B cell (primary cell): ENCODE results near the gene BBS5. TPM values are rescaled to one million over a fixed set of nuclear protein-coding genes. Genes with fewer than 3 reads are reported as not detected.

Source experiments
- ATAC-seq: fragments of 200-7000 bp; cut with Tn5 transposase; one replicate; pipeline ENCODE4 v1.10.0; 2021; ENCODE audit warnings: low read depth, mild to moderate bottlenecking, moderate number of reproducible peaks, moderate library complexity
- CTCF ChIA-PET: fragments of 350-600 bp; sonication (Branson Sonifier 250); formaldehyde crosslinking; loops from one replicate; lab custom pipeline; 2021; ENCODE audit warnings: antibody characterized with exemption, inconsistent platforms; lab: Charles Lee
- POLR2A ChIA-PET: fragments of 350-600 bp; sonication (Branson Sonifier 250); formaldehyde crosslinking; loops from one replicate; lab custom pipeline; 2021; ENCODE audit warnings: antibody characterized with exemption; lab: Charles Lee
- DNase-seq: peaks from one replicate; pipeline ENCODE4 v3.0.0; 2013
- H2AFZ ChIP-seq: 2 replicates; pipeline ENCODE4 v1.6.1; 2012; ENCODE audit warnings: mild to moderate bottlenecking, low read depth, low read length; ENCODE audit not compliant: insufficient read depth, poor library complexity, severe bottlenecking
- H3K27ac ChIP-seq, 2 donors: 1 replicate in 1 of 2; 2 replicates in 1 of 2; pipeline ENCODE4 v1.5.1; 2012 to 2013; ENCODE audit warnings: low read length in 2 of 2, mild to moderate bottlenecking in 2 of 2, moderate library complexity in 1 of 2
- H3K27me3 ChIP-seq, 4 experiments: fragments of 200-600 bp in 1 of 4; sonication (generic) in 1 of 4; replicated peaks in 1 of 4; 1 replicate in 2 of 4; 2 replicates in 2 of 4; pipeline versions ENCODE4 v1.6.1 to v1.7.0; 2013 to 2016; ENCODE audit warnings: low read length in 3 of 4, mild to moderate bottlenecking in 2 of 4, mixed read lengths in 1 of 4, moderate library complexity in 1 of 4; ENCODE audit not compliant: insufficient read depth in 4 of 4, control insufficient read depth in 3 of 4; ENCODE audit errors: control extremely low read depth in 1 of 4
- H3K36me3 ChIP-seq, 2 experiments: replicated peaks in 1 of 2; 1 replicate in 1 of 2; 2 replicates in 1 of 2; pipeline versions ENCODE4 v1.6.1 to v1.7.1; 2013; ENCODE audit warnings: low read length in 1 of 2; ENCODE audit not compliant: insufficient read depth in 2 of 2, control insufficient read depth in 1 of 2; ENCODE audit errors: control extremely low read depth in 1 of 2, extremely low read depth in 1 of 2
- H3K4me1 ChIP-seq, 2 donors: fragments of 200-600 bp in 1 of 2; sonication (generic) in 1 of 2; 1 replicate in 1 of 2; 2 replicates in 1 of 2; pipeline versions ENCODE4 v1.5.1 to v1.6.1; 2013 to 2017; ENCODE audit warnings: low read length in 2 of 2; ENCODE audit not compliant: control insufficient read depth in 2 of 2, insufficient read depth in 2 of 2
- H3K4me2 ChIP-seq: replicated peaks from 2 replicates; pipeline ENCODE3; 2012; ENCODE audit warnings: mild to moderate bottlenecking, low read depth, low read length; ENCODE audit not compliant: poor library complexity, severe bottlenecking
- H3K4me3 ChIP-seq, 5 experiments: fragments of 200-600 bp in 1 of 5; sonication (generic) in 1 of 5; 1 replicate in 3 of 5; 2 replicates in 2 of 5; pipeline versions ENCODE4 v1.5.1 to v1.7.0; 2011 to 2016; ENCODE audit warnings: low read length in 4 of 5, mild to moderate bottlenecking in 4 of 5, low read depth in 2 of 5, control low read depth in 1 of 5, moderate library complexity in 1 of 5; ENCODE audit not compliant: insufficient read depth in 1 of 5; ENCODE audit errors: control extremely low read depth in 1 of 5, extremely low read depth in 1 of 5
- H3K79me2 ChIP-seq: fragments of 200-600 bp; sonication (generic); one replicate; pipeline ENCODE4 v1.6.0; 2016; ENCODE audit warnings: low read length; ENCODE audit not compliant: control insufficient read depth, insufficient read depth
- H3K9ac ChIP-seq: fragments of 200-600 bp; sonication (generic); 2 replicates; pipeline ENCODE4 v1.6.1; 2017; ENCODE audit warnings: mild to moderate bottlenecking, low read length, moderate library complexity
- H3K9me3 ChIP-seq, 3 donors: one replicate each; pipeline versions ENCODE4 v1.6.1 to v1.7.1; 2013; ENCODE audit warnings: low read length in 2 of 3; ENCODE audit not compliant: control insufficient read depth in 2 of 3, insufficient read depth in 1 of 3; ENCODE audit errors: control extremely low read depth in 1 of 3
- H4K20me1 ChIP-seq: 2 replicates; pipeline ENCODE4 v1.6.0; 2012; ENCODE audit warnings: mild to moderate bottlenecking, low read length; ENCODE audit not compliant: insufficient read depth, control insufficient read depth, poor library complexity, severe bottlenecking
- H3K27ac Mint-ChIP-seq: one replicate; pipeline ENCODE4 v1.8.0; 2021; ENCODE audit warnings: mixed read lengths
- H3K27me3 Mint-ChIP-seq: one replicate; pipeline ENCODE4 v1.8.0; 2021; ENCODE audit warnings: mixed read lengths
- H3K4me1 Mint-ChIP-seq: one replicate; pipeline ENCODE4 v1.8.0; 2021; ENCODE audit warnings: mixed read lengths
- H3K4me3 Mint-ChIP-seq: one replicate; pipeline ENCODE4 v1.8.0; 2021; ENCODE audit warnings: mixed read lengths
- H3K9me3 Mint-ChIP-seq: one replicate; pipeline ENCODE4 v1.8.0; 2022; ENCODE audit warnings: mixed read lengths; ENCODE audit not compliant: insufficient read depth
- CTCF ChIP-seq: fragments of 200-600 bp; IDR thresholded peaks from one replicate; pipeline ENCODE4 v1.8.0; 2022; ENCODE audit warnings: antibody characterized with exemption, mild to moderate bottlenecking
- EZH2 ChIP-seq: IDR thresholded peaks from 2 replicates; pipeline ENCODE4 v1.6.1; 2012; ENCODE audit warnings: borderline replicate concordance, low read depth, mild to moderate bottlenecking, moderate library complexity, low read length; ENCODE audit not compliant: insufficient read depth, poor library complexity, severe bottlenecking
- WGBS: methylation state at CpG from one replicate; pipeline ENCODE4 v1.1.5; 2013; ENCODE audit warnings: missing lambda C conversion rate; ENCODE audit not compliant: insufficient coverage; 5-methylcytosine and 5-hydroxymethylcytosine counted together
- intact Hi-C: fragments of 100-400 bp; cut with micrococcal nuclease; formaldehyde crosslinking; loops from one replicate; pipeline ENCODE4 v1.10.0; 2022
- polyA plus RNA-seq: library from polyadenylated mRNA; depleted of rRNA; stranded (reverse); fragments of >200 nt; gene quantifications from 2 replicates; pipeline ENCODE4 v1.2.3, GENCODE V29; 2012
- total RNA-seq, 2 donors: library from RNA; stranded (reverse); fragments of 120-200 nt in 1 of 2; gene quantifications; 1 replicate in 1 of 2; 2 replicates in 1 of 2; pipeline versions ENCODE4 v1.2.3 to v1.2.4, GENCODE V29; 2013 to 2022

Gene BBS5
- total and polyA plus RNA-seq, 2 donors (not counting 1 experiment from before 2014, with no cell fraction given): 0.76 to 2.1 TPM

DNA sequence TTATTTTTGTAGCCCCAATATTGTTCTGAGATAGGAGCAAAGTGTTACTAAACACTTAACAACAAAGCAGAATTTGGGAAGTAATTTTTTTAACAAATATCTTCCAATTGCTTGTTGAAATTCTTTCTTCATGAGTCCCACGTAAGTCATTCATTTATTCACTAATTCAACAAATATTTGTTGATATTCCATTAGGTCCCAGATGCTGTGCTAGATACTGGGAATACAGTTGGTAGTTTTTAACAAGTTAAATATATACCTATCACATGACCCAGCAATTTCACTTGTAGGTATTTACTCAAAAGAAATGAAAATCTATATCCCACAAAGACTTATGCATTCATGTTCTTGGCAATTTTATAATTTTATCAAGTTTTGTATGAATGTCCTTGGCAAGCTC is 7.0 kb upstream of the BBS5 start:
- TF ChIP-seq EZH2 (no peak), CTCF (no peak)
- DNase-seq (no peak), ATAC-seq (no peak)
- Mint-ChIP-seq H3K27ac (no peak overlapping the region), H3K4me1 (no peaks in the 10 kb centered on the region), H3K4me3 (no peak overlapping the region), H3K9me3 (no peaks in the 10 kb centered on the region), H3K27me3 (no peaks in the 10 kb centered on the region)
- ChIA-PET POLR2A (no interaction called here), CTCF (no interaction called here)
- intact Hi-C loops: no loop called here
- Histone ChIP-seq H3K36me3 (no peaks in the 10 kb centered on the region), H3K79me2 (no peaks in the 10 kb centered on the region), H3K4me2 (no peak overlapping the region), H3K9me3 (no peaks in the 10 kb centered on the region), H3K27ac (no peak overlapping the region), H3K4me1 (no peaks in the 10 kb centered on the region), H3K4me3 (no peak overlapping the region), H3K27me3 (no peaks in the 10 kb centered on the region), H3K9ac (no peak overlapping the region), H2AFZ (no peak overlapping the region), H4K20me1 (no peaks in the 10 kb centered on the region)
- no CpG with 5 or more reads among the region's 1 CpG for WGBS

DNA sequence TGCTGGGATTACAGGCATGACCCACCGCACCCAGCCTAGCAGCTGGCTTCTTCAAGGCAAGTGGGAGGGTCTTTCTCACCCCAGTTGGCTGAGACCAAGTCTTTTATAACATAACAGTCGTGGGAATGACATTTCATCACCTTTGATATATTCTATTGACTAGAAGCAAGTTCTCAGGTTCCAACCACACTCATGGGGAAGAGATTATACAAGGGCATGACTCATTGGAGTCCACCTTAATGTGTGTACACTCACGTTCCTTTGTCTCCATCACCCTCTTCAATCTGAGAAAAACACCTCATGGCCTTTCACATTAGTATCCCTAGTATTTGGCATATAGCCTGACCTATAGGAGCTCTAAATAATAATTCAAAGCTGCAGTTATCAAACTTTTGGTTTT is 2.8 kb upstream of the BBS5 start:
- intact Hi-C loops: no loop called here
- peaks cover 4% of the 10 kb centered on the region for H3K27me3 Mint-ChIP-seq
- Histone ChIP-seq H3K36me3 (no peaks in the 10 kb centered on the region), H3K4me2 (no peak overlapping the region), H3K79me2 (no peaks in the 10 kb centered on the region), H3K27ac (no peak overlapping the region), H3K9ac (no peak overlapping the region), H3K27me3 (peaks cover 0 to 8% (median 0%) of the 10 kb centered on the region in 4 experiments), H2AFZ (no peak overlapping the region), H3K4me3 (no peak overlapping the region), H4K20me1 (no peaks in the 10 kb centered on the region), H3K4me1 (peaks cover 8 to 13% of the 10 kb centered on the region in 2 donors), H3K9me3 (no peaks in the 10 kb centered on the region)
- ChIA-PET CTCF (no interaction called here), POLR2A (no interaction called here)
- no peak overlapping the region for H3K4me3 Mint-ChIP-seq
- DNase-seq: no peak
- no peak overlapping the region for H3K27ac Mint-ChIP-seq
- no peak for ATAC-seq
- TF ChIP-seq EZH2: no peak
- TF ChIP-seq CTCF: no peak
- H3K9me3 Mint-ChIP-seq: no peaks in the 10 kb centered on the region
- H3K4me1 Mint-ChIP-seq: peaks cover 14% of the 10 kb centered on the region
- 100% methylated on average over 1 of the region's 3 CpGs for WGBS
